Body of pancreas (tissue), 4 donors: ENCODE results near the gene VPS41.

Experiments
- POLR2A ChIP-seq, 3 donors: fragments of 450-650 bp; IDR thresholded peaks; one replicate each; pipeline ENCODE4 v1.6.1; 2016; ENCODE audit warnings: antibody characterized with exemption in 3 of 3, mild to moderate bottlenecking in 2 of 3
- TF ChIP-seq, protein P1 (sequence below), 7 experiments: fragments of 450-650 bp in 4 of 7; fragments of 200-600 bp in 3 of 7; sonication (generic) in 3 of 7; IDR thresholded peaks; one replicate each; pipeline ENCODE4 v1.5.1; 2016 to 2019; ENCODE audit warnings: antibody characterized with exemption in 7 of 7

DNA sequence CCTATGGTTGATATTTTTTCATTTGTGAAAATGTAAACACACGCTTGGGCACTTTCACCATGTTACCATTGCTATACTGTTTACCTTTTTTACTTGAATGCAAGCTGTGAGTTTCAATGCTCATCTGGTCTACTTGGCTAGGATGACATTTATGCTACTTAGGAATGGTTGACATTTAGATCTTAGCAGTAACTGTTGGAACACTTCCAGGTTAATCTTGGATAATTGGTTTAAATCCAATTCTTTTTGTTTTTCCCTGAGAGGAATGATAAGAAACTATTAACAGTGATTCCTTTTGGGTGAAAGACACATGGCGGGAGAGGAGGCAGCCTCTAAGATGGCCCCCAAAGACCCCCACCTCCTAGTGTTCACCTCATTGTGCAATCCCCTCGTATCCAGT, 226.4 kb downstream of the VPS41 start:
- TF ChIP-seq, protein P1, sequence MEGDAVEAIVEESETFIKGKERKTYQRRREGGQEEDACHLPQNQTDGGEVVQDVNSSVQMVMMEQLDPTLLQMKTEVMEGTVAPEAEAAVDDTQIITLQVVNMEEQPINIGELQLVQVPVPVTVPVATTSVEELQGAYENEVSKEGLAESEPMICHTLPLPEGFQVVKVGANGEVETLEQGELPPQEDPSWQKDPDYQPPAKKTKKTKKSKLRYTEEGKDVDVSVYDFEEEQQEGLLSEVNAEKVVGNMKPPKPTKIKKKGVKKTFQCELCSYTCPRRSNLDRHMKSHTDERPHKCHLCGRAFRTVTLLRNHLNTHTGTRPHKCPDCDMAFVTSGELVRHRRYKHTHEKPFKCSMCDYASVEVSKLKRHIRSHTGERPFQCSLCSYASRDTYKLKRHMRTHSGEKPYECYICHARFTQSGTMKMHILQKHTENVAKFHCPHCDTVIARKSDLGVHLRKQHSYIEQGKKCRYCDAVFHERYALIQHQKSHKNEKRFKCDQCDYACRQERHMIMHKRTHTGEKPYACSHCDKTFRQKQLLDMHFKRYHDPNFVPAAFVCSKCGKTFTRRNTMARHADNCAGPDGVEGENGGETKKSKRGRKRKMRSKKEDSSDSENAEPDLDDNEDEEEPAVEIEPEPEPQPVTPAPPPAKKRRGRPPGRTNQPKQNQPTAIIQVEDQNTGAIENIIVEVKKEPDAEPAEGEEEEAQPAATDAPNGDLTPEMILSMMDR (IDR thresholded peaks at IDR 0.05), result no peak
- TF ChIP-seq POLR2A (IDR thresholded peaks at IDR 0.05), result no peak
